Retinal pigment epithelial cell (primary cell): ENCODE data around the gene PER3.

Experiments used
- DNase-seq: peaks from one replicate; pipeline ENCODE4 v3.0.0-alpha.2; 2010; ENCODE audit warnings: low read depth
- H3K4me3 ChIP-seq: 2 replicates; pipeline ENCODE4 v1.5.1; 2011; ENCODE audit warnings: mild to moderate bottlenecking, low read length, control low read depth, moderate library complexity
- CTCF ChIP-seq: conservative IDR thresholded peaks from 2 replicates; pipeline ENCODE4 v1.5.1; 2011; ENCODE audit warnings: low read depth, low read length, control low read depth, inconsistent platforms

Gene PER3

DNA sequence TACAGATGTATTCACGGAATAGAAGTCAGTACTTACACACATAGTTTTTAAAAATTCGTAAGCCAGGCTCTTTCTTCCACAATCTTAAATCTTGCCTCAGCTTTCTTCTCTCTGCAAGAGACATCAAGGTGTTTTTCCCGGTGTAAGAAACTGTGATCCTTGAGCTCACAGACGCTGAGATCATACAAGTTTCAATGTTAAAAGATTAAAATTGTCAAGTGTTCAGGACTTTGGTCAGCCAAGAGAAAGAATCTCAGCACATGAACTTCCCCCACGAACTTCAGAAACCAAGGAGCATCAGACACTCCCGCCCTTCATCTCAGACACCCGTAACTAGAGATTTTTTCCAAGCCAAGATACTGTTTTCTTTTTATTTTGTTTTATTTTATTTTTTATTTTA is 62.6 kb downstream of the PER3 start:
- DNase-seq: no peak

DNA sequence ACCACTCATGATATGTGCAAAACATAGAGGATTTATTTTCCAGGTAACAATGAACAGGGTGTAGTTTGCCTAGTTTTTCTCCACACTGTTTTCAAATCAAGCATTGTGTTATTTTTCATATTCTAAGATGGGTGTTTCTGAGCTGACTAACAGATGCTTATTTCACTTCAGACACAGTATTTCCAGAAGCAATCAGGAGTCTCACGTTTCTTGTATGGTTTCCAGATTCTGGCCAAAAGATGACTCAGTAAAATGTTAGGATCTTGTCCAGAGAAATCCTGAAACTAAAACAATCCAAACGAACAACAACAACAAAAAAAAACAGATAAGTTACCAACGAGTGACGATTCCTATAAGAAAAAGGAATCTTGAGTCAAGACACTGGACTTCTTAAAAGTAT is 63.5 kb downstream of the PER3 start:
- TF ChIP-seq CTCF: no peak
- no peak for DNase-seq
- no peak overlapping the region for H3K4me3 ChIP-seq

More for the DNA sequence above, 62.6 kb downstream of the PER3 start:
- H3K4me3 ChIP-seq: no peak overlapping the region
- TF ChIP-seq CTCF: no peak

DNA sequence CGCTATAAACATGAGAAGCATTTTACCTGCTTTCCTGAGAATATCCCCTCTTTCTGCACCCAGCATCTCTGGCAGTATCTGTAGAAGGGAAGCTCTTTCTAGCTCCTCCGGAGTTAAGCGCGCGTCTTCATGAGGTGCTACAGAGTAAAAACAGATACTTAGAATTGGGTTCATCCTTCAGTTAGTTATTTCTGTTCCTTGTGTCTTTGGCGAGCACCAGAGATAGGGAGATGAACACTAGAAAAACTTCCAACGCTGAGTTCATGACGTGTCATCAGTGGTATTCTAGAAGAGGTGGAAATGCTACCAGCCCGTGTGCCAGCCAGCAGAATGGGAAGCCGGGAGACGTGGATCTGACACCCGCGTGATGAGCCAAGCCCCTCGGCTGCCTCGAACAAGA is 66.7 kb downstream of the PER3 start:
- TF ChIP-seq CTCF: no peak
- H3K4me3 ChIP-seq: no peak overlapping the region
- no peak for DNase-seq

DNA sequence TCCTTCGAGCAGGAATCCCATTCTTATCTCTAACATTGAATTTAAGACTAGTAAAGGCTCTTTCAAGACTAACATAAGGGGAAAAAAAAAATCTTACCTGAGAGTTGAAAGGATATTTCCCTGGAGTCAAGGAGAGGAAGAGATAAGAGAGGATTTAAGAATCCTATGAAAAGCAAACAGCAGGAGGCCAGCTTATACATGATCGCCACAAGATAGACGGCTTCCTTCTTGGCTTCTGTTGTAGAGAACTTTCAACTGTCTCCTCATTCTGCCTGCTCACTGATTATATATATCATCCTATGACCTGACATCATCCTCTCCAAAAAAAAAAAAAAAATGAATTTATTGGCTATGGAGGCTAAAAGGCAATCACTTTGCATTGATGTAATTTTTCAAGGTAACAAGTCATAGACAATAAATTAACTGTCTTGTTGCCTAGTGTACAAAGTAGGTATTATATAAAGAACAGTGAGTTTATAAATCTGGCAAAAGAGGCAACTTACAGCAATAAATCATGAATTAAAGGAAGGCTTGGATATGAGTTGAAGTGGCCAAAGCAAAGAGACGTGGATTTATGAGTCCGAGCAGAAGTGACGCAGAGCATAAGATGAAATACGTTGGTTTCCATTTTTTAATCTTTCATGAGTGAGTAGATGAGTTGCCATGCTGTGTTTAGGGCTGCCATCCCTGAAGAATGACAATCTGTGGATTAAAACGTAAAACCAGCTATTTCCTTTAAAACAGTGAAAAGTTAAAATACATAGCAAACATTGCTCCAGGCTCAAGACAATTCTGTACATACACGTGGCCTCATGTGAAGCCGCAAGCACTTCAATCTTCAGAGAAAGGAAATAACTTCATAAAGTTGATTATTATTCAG is 69.0 kb downstream of the PER3 start, which contains the start of gene UTS2:
Gene UTS2 (minus strand): TSS at position 262 of the 880 bp plus-strand sequence. CDS start 62 bp downstream, at position 200.
- TF ChIP-seq CTCF: no peak

DNA sequence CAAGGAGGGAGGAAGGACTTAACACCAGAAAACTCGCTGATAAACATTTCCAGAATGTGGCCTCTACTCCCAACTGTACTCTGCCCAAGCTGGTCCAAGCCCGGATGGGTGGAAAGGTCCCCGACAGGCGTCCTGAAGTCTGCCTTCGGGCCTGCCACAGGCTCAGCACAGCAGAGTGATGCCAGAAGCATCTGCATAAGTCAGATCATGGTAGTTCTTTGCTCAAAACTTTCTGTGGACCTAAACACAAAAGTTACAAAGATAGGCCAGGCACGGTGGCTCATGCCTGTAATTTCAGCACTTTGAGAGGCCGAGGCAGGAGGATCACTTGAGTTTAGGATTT is 69.6 kb downstream of the PER3 start:
- no peak for TF ChIP-seq CTCF
- no peak for DNase-seq
- no peak overlapping the region for H3K4me3 ChIP-seq

More for the DNA sequence above, 69.0 kb downstream of the PER3 start, which contains the start of gene UTS2:
- H3K4me3 ChIP-seq: no peak within 1 kb of the TSS
- DNase-seq: no peak

GRCh38 chr1:7856345-7856744 is 72.3 kb downstream of the PER3 start:
- DNase-seq: no peak
- no peak overlapping the region for H3K4me3 ChIP-seq
- peak; percentile 29 for TF ChIP-seq CTCF

GRCh38 chr1:7857000-7857399 is 72.9 kb downstream of the PER3 start:
- no peak for TF ChIP-seq CTCF
- no peak overlapping the region for H3K4me3 ChIP-seq

More at GRCh38 chr1:7857000-7857399, 72.9 kb downstream of the PER3 start:
- DNase-seq: no peak
